ENCODE measurements around the gene SEMA5B.

DNA sequence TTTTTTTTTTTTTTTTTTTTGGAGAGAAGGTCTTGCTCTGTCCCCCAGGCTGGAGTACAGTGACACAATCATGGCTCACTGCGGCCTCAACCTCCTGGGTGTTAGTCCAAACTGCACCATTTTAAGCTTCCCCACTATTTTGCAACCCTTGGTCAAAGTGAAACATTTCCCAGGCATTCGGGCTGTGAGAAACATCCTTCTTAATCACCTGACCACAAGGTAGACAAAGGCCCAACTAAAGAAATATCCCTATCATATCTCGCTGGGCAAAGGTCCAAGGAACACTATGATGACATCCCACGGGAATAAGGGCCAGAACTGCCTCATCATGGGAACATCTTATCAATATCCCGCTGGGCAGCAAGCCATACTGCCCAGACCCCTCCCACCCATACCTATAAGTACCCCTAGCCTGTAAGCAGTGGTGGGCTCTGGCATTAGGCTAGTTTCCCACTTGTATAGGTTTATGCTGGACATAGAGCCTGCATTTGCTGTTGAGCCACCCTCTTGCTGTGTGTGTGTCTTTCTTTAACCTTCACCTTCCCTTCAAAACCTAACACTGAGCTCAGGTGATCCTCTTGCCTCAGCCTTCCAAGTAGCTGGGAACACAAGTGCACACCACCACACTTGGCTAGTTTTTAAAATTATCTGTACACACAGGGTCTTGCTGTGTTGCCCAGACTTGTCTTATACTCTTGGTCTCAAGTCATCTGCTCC lies 95.2 kb downstream of the SEMA5B start:
- TF ChIP-seq CTCF (IDR thresholded peaks at IDR 0.05) (no peak), ZFX (IDR thresholded peaks at IDR 0.05; ENCODE audit: borderline replicate concordance) (no peak)
